ENCODE results near the gene MAP3K14. TPM values are rescaled to one million over a fixed set of nuclear protein-coding genes. Genes with fewer than 3 reads are reported as not detected.

Gene MAP3K14
- total and polyA plus RNA-seq, 2 of the 4 experiments (the other 2 are of a cell fraction): 4.1 to 21.7 TPM

GRCh38 chr17:45225964-45226530 lies 90.8 kb downstream of the MAP3K14 start:
- Histone ChIP-seq H4K91ac (ENCODE audit: insufficient read depth, low read depth, low read length) (peak overlapping the region; percentile 55; the same call in 1 of the 2 replicates), H2AFZ (replicated peaks; ENCODE audit: low read length, poor library complexity) (peak overlapping the region; percentile 3), H2BK5ac (ENCODE audit: low read depth, low read length, poor library complexity, severe bottlenecking) (no peak overlapping the region), H2BK15ac (ENCODE audit: low read depth, low read length) (0 out of 3 replicates have a peak overlapping the region, but pooled peaks have one; percentile 64), H3K79me1 (ENCODE audit: low read depth in 1 of 2, low read length in 2 of 2) (peaks cover 0 to 28% of the 10 kb centered on the region in 2 experiments; a peak in 3 of 4 replicates), H3K4me3 (ENCODE audit: insufficient read depth, low read depth, low read length) (no peak overlapping the region), H3K27ac (ENCODE audit: insufficient read depth, low read length) (no peak overlapping the region), H2BK20ac (ENCODE audit: low read depth, low read length) (no peak overlapping the region; the same call in 1 of the 2 replicates), H3K56ac (ENCODE audit: extremely low read depth, insufficient read depth, low read length) (no peak overlapping the region), H3K4me1 (ENCODE audit: control insufficient read depth, insufficient read depth, low read length) (peaks cover 44% of the 10 kb centered on the region), H2BK120ac (ENCODE audit: low read depth, low read length) (peak overlapping the region; percentile 3; the same call in 1 of the 2 replicates), H3K4me2 (ENCODE audit: low read depth, low read length) (no peak overlapping the region), H3K36me3 (ENCODE audit: control insufficient read depth, insufficient read depth, low read length) (no peaks in the 10 kb centered on the region), H3K23ac (ENCODE audit: low read depth, low read length) (no peak overlapping the region), H3K9me3 (ENCODE audit: control insufficient read depth, insufficient read depth, low read length) (no peaks in the 10 kb centered on the region), H3K14ac (replicated peaks; ENCODE audit: low read depth, low read length) (0 out of 2 replicates have a peak overlapping the region, but pooled peaks have one; percentile 34), H3K9ac (ENCODE audit: low read depth, low read length) (no peak overlapping the region), H2AK5ac (ENCODE audit: low read depth, low read length) (peak overlapping the region; percentile 62), H3K4ac (ENCODE audit: low read depth, low read length) (peak overlapping the region; percentile 9; the same call in 1 of the 2 replicates), H4K8ac (ENCODE audit: low read depth in 2 of 2, low read length in 2 of 2) (0 out of 4 replicates have a peak overlapping the region, but pooled peaks of 1 of the 2 experiments have one; percentile 7), H3K9me1 (ENCODE audit: insufficient read depth, low read length) (peaks cover 24% of the 10 kb centered on the region), H2AK9ac (replicated peaks; ENCODE audit: low read depth, low read length, poor library complexity) (peak overlapping the region; percentile 88), H4K5ac (ENCODE audit: low read depth, low read length) (no peak overlapping the region), H3K27me3 (ENCODE audit: control insufficient read depth, insufficient read depth, low read length) (peaks cover 8% of the 10 kb centered on the region), H4K20me1 (ENCODE audit: insufficient read depth, low read length) (no peaks in the 10 kb centered on the region), H3K18ac (ENCODE audit: low read depth, low read length) (no peak overlapping the region)
- ChIA-PET CTCF (no interaction called here), POLR2A (ENCODE audit: unreplicated experiment) (no interaction called here)
- intact Hi-C loops (cut with micrococcal nuclease) (no loop called here), dilution Hi-C loops (cut with HindIII; ENCODE audit: low sequenced_read_pairs, unreplicated experiment) (no loop called here), in situ Hi-C loops (cut with MboI; ENCODE audit: low sequenced_read_pairs) (no loop called here)
- no TSS peak for BruUV-seq (replicated peaks)
- ATAC-seq (ENCODE audit: low read depth) (no peak), DNase-seq (no peak)
- no CpG with 5 or more reads among the region's 11 CpGs for WGBS, 2 experiments (ENCODE audit: extremely low coverage in 2 of 2, insufficient read length in 1 of 2)
- no peak for TF ChIP-seq NFE2L2 (IDR thresholded peaks at IDR 0.05; ENCODE audit: low read depth, low read length)
- TF ChIP-seq, protein P1, sequence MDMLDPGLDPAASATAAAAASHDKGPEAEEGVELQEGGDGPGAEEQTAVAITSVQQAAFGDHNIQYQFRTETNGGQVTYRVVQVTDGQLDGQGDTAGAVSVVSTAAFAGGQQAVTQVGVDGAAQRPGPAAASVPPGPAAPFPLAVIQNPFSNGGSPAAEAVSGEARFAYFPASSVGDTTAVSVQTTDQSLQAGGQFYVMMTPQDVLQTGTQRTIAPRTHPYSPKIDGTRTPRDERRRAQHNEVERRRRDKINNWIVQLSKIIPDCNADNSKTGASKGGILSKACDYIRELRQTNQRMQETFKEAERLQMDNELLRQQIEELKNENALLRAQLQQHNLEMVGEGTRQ (IDR thresholded peaks at IDR 0.05; ENCODE audit: low read depth, low read length): no peak
